B cell (primary cell): ENCODE results near the gene GNG2. TPM values are rescaled to one million over a fixed set of nuclear protein-coding genes. Genes with fewer than 3 reads are reported as not detected.

Experiments
- ATAC-seq: fragments of 200-7000 bp; cut with Tn5 transposase; one replicate; pipeline ENCODE4 v1.10.0; 2021; ENCODE audit warnings: low read depth, mild to moderate bottlenecking, moderate number of reproducible peaks, moderate library complexity
- CTCF ChIA-PET: fragments of 350-600 bp; sonication (Branson Sonifier 250); formaldehyde crosslinking; loops from one replicate; lab custom pipeline; 2021; ENCODE audit warnings: antibody characterized with exemption, inconsistent platforms; lab: Charles Lee
- POLR2A ChIA-PET: fragments of 350-600 bp; sonication (Branson Sonifier 250); formaldehyde crosslinking; loops from one replicate; lab custom pipeline; 2021; ENCODE audit warnings: antibody characterized with exemption; lab: Charles Lee
- DNase-seq: peaks from one replicate; pipeline ENCODE4 v3.0.0; 2013
- H2AFZ ChIP-seq: 2 replicates; pipeline ENCODE4 v1.6.1; 2012; ENCODE audit warnings: mild to moderate bottlenecking, low read depth, low read length; ENCODE audit not compliant: insufficient read depth, poor library complexity, severe bottlenecking
- H3K27ac ChIP-seq, 2 donors: 1 replicate in 1 of 2; 2 replicates in 1 of 2; pipeline ENCODE4 v1.5.1; 2012 to 2013; ENCODE audit warnings: low read length in 2 of 2, mild to moderate bottlenecking in 2 of 2, moderate library complexity in 1 of 2
- H3K27me3 ChIP-seq, 4 experiments: fragments of 200-600 bp in 1 of 4; sonication (generic) in 1 of 4; replicated peaks in 1 of 4; 1 replicate in 2 of 4; 2 replicates in 2 of 4; pipeline versions ENCODE4 v1.6.1 to v1.7.0; 2013 to 2016; ENCODE audit warnings: low read length in 3 of 4, mild to moderate bottlenecking in 2 of 4, mixed read lengths in 1 of 4, moderate library complexity in 1 of 4; ENCODE audit not compliant: insufficient read depth in 4 of 4, control insufficient read depth in 3 of 4; ENCODE audit errors: control extremely low read depth in 1 of 4
- H3K36me3 ChIP-seq, 2 experiments: replicated peaks in 1 of 2; 1 replicate in 1 of 2; 2 replicates in 1 of 2; pipeline versions ENCODE4 v1.6.1 to v1.7.1; 2013; ENCODE audit warnings: low read length in 1 of 2; ENCODE audit not compliant: insufficient read depth in 2 of 2, control insufficient read depth in 1 of 2; ENCODE audit errors: control extremely low read depth in 1 of 2, extremely low read depth in 1 of 2
- H3K4me1 ChIP-seq, 2 donors: fragments of 200-600 bp in 1 of 2; sonication (generic) in 1 of 2; 1 replicate in 1 of 2; 2 replicates in 1 of 2; pipeline versions ENCODE4 v1.5.1 to v1.6.1; 2013 to 2017; ENCODE audit warnings: low read length in 2 of 2; ENCODE audit not compliant: control insufficient read depth in 2 of 2, insufficient read depth in 2 of 2
- H3K4me2 ChIP-seq: replicated peaks from 2 replicates; pipeline ENCODE3; 2012; ENCODE audit warnings: mild to moderate bottlenecking, low read depth, low read length; ENCODE audit not compliant: poor library complexity, severe bottlenecking
- H3K4me3 ChIP-seq, 5 experiments: fragments of 200-600 bp in 1 of 5; sonication (generic) in 1 of 5; 1 replicate in 3 of 5; 2 replicates in 2 of 5; pipeline versions ENCODE4 v1.5.1 to v1.7.0; 2011 to 2016; ENCODE audit warnings: low read length in 4 of 5, mild to moderate bottlenecking in 4 of 5, low read depth in 2 of 5, control low read depth in 1 of 5, moderate library complexity in 1 of 5; ENCODE audit not compliant: insufficient read depth in 1 of 5; ENCODE audit errors: control extremely low read depth in 1 of 5, extremely low read depth in 1 of 5
- H3K79me2 ChIP-seq: fragments of 200-600 bp; sonication (generic); one replicate; pipeline ENCODE4 v1.6.0; 2016; ENCODE audit warnings: low read length; ENCODE audit not compliant: control insufficient read depth, insufficient read depth
- H3K9ac ChIP-seq: fragments of 200-600 bp; sonication (generic); 2 replicates; pipeline ENCODE4 v1.6.1; 2017; ENCODE audit warnings: mild to moderate bottlenecking, low read length, moderate library complexity
- H3K9me3 ChIP-seq, 3 donors: one replicate each; pipeline versions ENCODE4 v1.6.1 to v1.7.1; 2013; ENCODE audit warnings: low read length in 2 of 3; ENCODE audit not compliant: control insufficient read depth in 2 of 3, insufficient read depth in 1 of 3; ENCODE audit errors: control extremely low read depth in 1 of 3
- H4K20me1 ChIP-seq: 2 replicates; pipeline ENCODE4 v1.6.0; 2012; ENCODE audit warnings: mild to moderate bottlenecking, low read length; ENCODE audit not compliant: insufficient read depth, control insufficient read depth, poor library complexity, severe bottlenecking
- H3K27ac Mint-ChIP-seq: one replicate; pipeline ENCODE4 v1.8.0; 2021; ENCODE audit warnings: mixed read lengths
- H3K27me3 Mint-ChIP-seq: one replicate; pipeline ENCODE4 v1.8.0; 2021; ENCODE audit warnings: mixed read lengths
- H3K4me1 Mint-ChIP-seq: one replicate; pipeline ENCODE4 v1.8.0; 2021; ENCODE audit warnings: mixed read lengths
- H3K4me3 Mint-ChIP-seq: one replicate; pipeline ENCODE4 v1.8.0; 2021; ENCODE audit warnings: mixed read lengths
- H3K9me3 Mint-ChIP-seq: one replicate; pipeline ENCODE4 v1.8.0; 2022; ENCODE audit warnings: mixed read lengths; ENCODE audit not compliant: insufficient read depth
- CTCF ChIP-seq: fragments of 200-600 bp; IDR thresholded peaks from one replicate; pipeline ENCODE4 v1.8.0; 2022; ENCODE audit warnings: antibody characterized with exemption, mild to moderate bottlenecking
- EZH2 ChIP-seq: IDR thresholded peaks from 2 replicates; pipeline ENCODE4 v1.6.1; 2012; ENCODE audit warnings: borderline replicate concordance, low read depth, mild to moderate bottlenecking, moderate library complexity, low read length; ENCODE audit not compliant: insufficient read depth, poor library complexity, severe bottlenecking
- WGBS: methylation state at CpG from one replicate; pipeline ENCODE4 v1.1.5; 2013; ENCODE audit warnings: missing lambda C conversion rate; ENCODE audit not compliant: insufficient coverage; 5-methylcytosine and 5-hydroxymethylcytosine counted together
- intact Hi-C: fragments of 100-400 bp; cut with micrococcal nuclease; formaldehyde crosslinking; loops from one replicate; pipeline ENCODE4 v1.10.0; 2022
- polyA plus RNA-seq: library from polyadenylated mRNA; depleted of rRNA; stranded (reverse); fragments of >200 nt; gene quantifications from 2 replicates; pipeline ENCODE4 v1.2.3, GENCODE V29; 2012
- total RNA-seq, 2 donors: library from RNA; stranded (reverse); fragments of 120-200 nt in 1 of 2; gene quantifications; 1 replicate in 1 of 2; 2 replicates in 1 of 2; pipeline versions ENCODE4 v1.2.3 to v1.2.4, GENCODE V29; 2013 to 2022

Gene GNG2
- total and polyA plus RNA-seq, 2 donors (not counting 1 experiment from before 2014, with no cell fraction given): 21.9 to 57.6 TPM

DNA sequence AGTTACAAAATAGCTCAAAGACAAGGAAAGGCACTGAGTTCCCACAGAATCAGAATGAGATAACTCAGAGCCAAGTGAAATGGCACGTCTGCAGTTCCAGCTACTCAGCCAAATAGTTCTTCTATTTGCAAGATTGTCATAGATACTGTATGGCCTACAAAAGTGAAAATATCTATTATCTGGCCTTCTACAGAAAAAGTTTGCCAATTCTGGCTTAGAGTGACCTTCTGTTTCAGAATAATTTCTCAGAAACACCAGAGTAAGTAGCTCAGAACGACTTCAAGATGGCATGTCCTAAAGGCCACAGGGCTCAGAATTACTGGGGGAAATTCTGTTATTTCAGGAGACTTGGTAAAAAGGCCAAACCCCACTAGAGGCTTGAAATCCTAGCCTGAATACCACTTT is 118.3 kb downstream of the GNG2 start:
- Mint-ChIP-seq H3K9me3 (no peaks in the 10 kb centered on the region), H3K4me3 (no peak overlapping the region), H3K27me3 (no peaks in the 10 kb centered on the region), H3K27ac (no peak overlapping the region), H3K4me1 (peaks cover 5% of the 10 kb centered on the region)
- no peak overlapping the region for H3K4me3 ChIP-seq
- ATAC-seq: no peak
- no peaks in the 10 kb centered on the region for H3K36me3 ChIP-seq
- WGBS: 60% methylated on average over 1 of the region's 2 CpGs
- no peaks in the 10 kb centered on the region for H3K79me2 ChIP-seq
- POLR2A ChIA-PET: no interaction called here
- CTCF ChIA-PET: interaction anchor here (0.7 to 6.4 kb wide), 33 partner anchors 9 to 819 kb away, joined by 3 to 79 read pairs (median 5); partner anchors contain the start of gene GNG2
- H3K4me1 ChIP-seq: peaks cover 5 to 6% of the 10 kb centered on the region in 2 donors
- peak overlapping the region; percentile 20 for H2AFZ ChIP-seq
- H3K9me3 ChIP-seq: no peaks in the 10 kb centered on the region
- no peak overlapping the region for H3K27ac ChIP-seq
- TF ChIP-seq EZH2: no peak
- no peak for DNase-seq
- H4K20me1 ChIP-seq: no peaks in the 10 kb centered on the region
- H3K27me3 ChIP-seq: no peaks in the 10 kb centered on the region
- peak overlapping the region; percentile 21 for H3K4me2 ChIP-seq
- H3K9ac ChIP-seq: no peak overlapping the region
- intact Hi-C loops: loop anchor here (1.0 to 5.0 kb wide), 5 partner anchors 96 to 695 kb away; no protein-coding TSS in a partner anchor

DNA sequence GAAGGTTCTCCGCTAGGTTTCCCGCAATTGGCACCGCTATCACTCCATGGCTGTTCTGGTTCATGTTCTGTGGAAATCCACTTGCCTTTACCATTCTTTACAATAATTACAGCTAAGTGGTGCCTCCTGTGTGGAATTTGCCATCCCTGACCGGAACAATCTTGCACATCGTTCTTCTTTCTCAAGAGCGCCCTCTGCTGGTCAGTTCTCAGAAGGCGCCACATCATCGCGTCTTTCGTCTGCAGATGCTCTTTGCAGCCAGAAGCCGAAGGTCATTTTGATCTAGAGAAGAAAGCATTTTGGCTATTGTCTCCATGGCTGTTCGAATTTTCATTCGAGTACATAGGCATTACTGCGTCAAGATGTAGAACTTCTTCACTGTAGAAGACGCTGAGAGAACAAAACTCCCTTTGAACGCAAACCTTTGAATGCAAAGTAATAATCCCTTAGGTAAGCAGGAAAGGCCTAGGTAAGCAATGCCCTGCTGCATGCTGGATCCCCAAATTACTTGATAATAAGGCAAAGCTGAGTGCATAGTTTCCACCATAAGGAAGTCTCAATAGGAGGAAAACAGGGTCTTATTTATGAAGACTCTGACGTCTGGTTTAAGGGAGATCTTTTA is 118.8 kb downstream of the GNG2 start:
- intact Hi-C loops: loop anchor here (1.0 to 5.0 kb wide), 5 partner anchors 97 to 696 kb away; no protein-coding TSS in a partner anchor
- Histone ChIP-seq H3K4me3 (no peak overlapping the region), H3K4me2 (peak overlapping the region; percentile 21), H3K36me3 (no peaks in the 10 kb centered on the region), H3K27ac (no peak overlapping the region), H3K9me3 (no peaks in the 10 kb centered on the region), H4K20me1 (no peaks in the 10 kb centered on the region), H3K27me3 (no peaks in the 10 kb centered on the region), H2AFZ (peak overlapping the region; percentile 20), H3K9ac (no peak overlapping the region), H3K4me1 (peaks cover 5 to 6% of the 10 kb centered on the region in 2 donors), H3K79me2 (no peaks in the 10 kb centered on the region)
- DNase-seq (peak; percentile 83), ATAC-seq (peak; percentile 66)
- Mint-ChIP-seq H3K27me3 (no peaks in the 10 kb centered on the region), H3K9me3 (peaks cover 3% of the 10 kb centered on the region), H3K4me1 (peaks cover 5% of the 10 kb centered on the region), H3K27ac (no peak overlapping the region), H3K4me3 (no peak overlapping the region)
- POLR2A ChIA-PET: no interaction called here
- CTCF ChIA-PET: interaction anchor here (0.6 to 6.4 kb wide), 35 partner anchors 9 to 819 kb away, joined by 3 to 79 read pairs (median 5); partner anchors contain the start of gene GNG2
- WGBS: 34% methylated on average over 17 of the region's 17 CpGs
- no peak for TF ChIP-seq EZH2
- TF ChIP-seq CTCF: peak; percentile 96
